Brain microvascular endothelial cell (primary cell): ENCODE results near the gene LIN7B.
"Not testable (repeated sequence)": the region's sequence is repeated elsewhere in the genome, so short reads cannot be mapped to it uniquely, and the experiment has no call there.

Experiments used
- DNase-seq: peaks from one replicate; pipeline ENCODE4 v3.0.0-alpha.2; 2020
- H3K27ac ChIP-seq: fragments of 250-450 bp; sonication (Bioruptor Pico); 2 replicates; pipeline ENCODE4 v1.5.1; 2020; ENCODE audit warnings: mild to moderate bottlenecking, moderate library complexity
- H3K27me3 ChIP-seq: fragments of 250-450 bp; sonication (Bioruptor Pico); replicated peaks from 2 replicates; pipeline ENCODE4 v1.5.1; 2020; ENCODE audit warnings: mild to moderate bottlenecking
- H3K36me3 ChIP-seq: fragments of 250-450 bp; sonication (Bioruptor Pico); replicated peaks from 2 replicates; pipeline ENCODE4 v1.5.1; 2020; ENCODE audit warnings: mild to moderate bottlenecking
- H3K4me3 ChIP-seq: 2 replicates; pipeline ENCODE4 v1.5.1; 2011; ENCODE audit warnings: low read depth, mild to moderate bottlenecking, control low read depth, low read length, moderate library complexity
- CTCF ChIP-seq: IDR thresholded peaks from 2 replicates; pipeline ENCODE4 v1.5.1; 2011; ENCODE audit warnings: low read depth, mild to moderate bottlenecking, moderate library complexity, low read length, control low read depth, inconsistent platforms; ENCODE audit errors: missing control alignments
- in situ Hi-C: cut with HindIII; loops from 2 replicates; pipeline ENCODE4 v1.10.0; 2017; ENCODE audit warnings: low sequenced_read_pairs, low pct_ligation_motif_present

The LIN7B gene

GRCh38 chr19:49126575-49126974, 12.4 kb downstream of the LIN7B start:
- no peak overlapping the region for H3K27ac ChIP-seq
- H3K36me3 ChIP-seq, result no peaks in the 10 kb centered on the region
- no peak for TF ChIP-seq CTCF
- H3K4me3 ChIP-seq, result no peak overlapping the region
- H3K27me3 ChIP-seq, result no peaks in the 10 kb centered on the region
- in situ Hi-C loops, result no loop called here
- no peak for DNase-seq

GRCh38 chr19:49127225-49127624, 13.1 kb downstream of the LIN7B start:
- H3K27me3 ChIP-seq, H3K36me3 ChIP-seq, DNase-seq, H3K27ac ChIP-seq, in situ Hi-C loops, H3K4me3 ChIP-seq: not testable (repeated sequence)

- no peak overlapping the region for H3K27ac ChIP-seq
- in situ Hi-C loops, result no loop called here
- H3K27me3 ChIP-seq, result no peaks in the 10 kb centered on the region
- H3K4me3 ChIP-seq, result peak overlapping the region; percentile 48
- no peak for TF ChIP-seq CTCF
- peak; percentile 94 for DNase-seq
- H3K36me3 ChIP-seq, result no peaks in the 10 kb centered on the region
Observed at GRCh38 chr19:49127674-49128544, 13.7 kb downstream of the LIN7B start.

- Histone ChIP-seq H3K27ac (no peak overlapping the region), H3K27me3 (no peaks in the 10 kb centered on the region), H3K36me3 (no peaks in the 10 kb centered on the region), H3K4me3 (peak overlapping the region; percentile 24)
- DNase-seq, result no peak
- in situ Hi-C loops, result no loop called here
- no peak for TF ChIP-seq CTCF
Observed at GRCh38 chr19:49128545-49129237, 14.5 kb downstream of the LIN7B start.

GRCh38 chr19:49129238-49129583, 15.0 kb downstream of the LIN7B start:
- Histone ChIP-seq H3K36me3 (no peaks in the 10 kb centered on the region), H3K4me3 (no peak overlapping the region), H3K27ac (no peak overlapping the region), H3K27me3 (no peaks in the 10 kb centered on the region)
- TF ChIP-seq CTCF, result no peak
- no peak for DNase-seq
- in situ Hi-C loops, result no loop called here

GRCh38 chr19:49130325-49130724, 16.2 kb downstream of the LIN7B start:
- no peak overlapping the region for H3K27ac ChIP-seq
- no peak overlapping the region for H3K4me3 ChIP-seq
- DNase-seq, result no peak
- H3K27me3 ChIP-seq, result no peaks in the 10 kb centered on the region
- no peaks in the 10 kb centered on the region for H3K36me3 ChIP-seq
- no peak for TF ChIP-seq CTCF
- in situ Hi-C loops, result no loop called here
